ENCODE data around the gene MDK. TPM values are rescaled to one million over a fixed set of nuclear protein-coding genes. Genes with fewer than 3 reads are reported as not detected.

The MDK gene
- total and polyA plus RNA-seq, 2 of the 4 experiments (the other 2 are of a cell fraction) = 25.8 to 377 TPM

DNA sequence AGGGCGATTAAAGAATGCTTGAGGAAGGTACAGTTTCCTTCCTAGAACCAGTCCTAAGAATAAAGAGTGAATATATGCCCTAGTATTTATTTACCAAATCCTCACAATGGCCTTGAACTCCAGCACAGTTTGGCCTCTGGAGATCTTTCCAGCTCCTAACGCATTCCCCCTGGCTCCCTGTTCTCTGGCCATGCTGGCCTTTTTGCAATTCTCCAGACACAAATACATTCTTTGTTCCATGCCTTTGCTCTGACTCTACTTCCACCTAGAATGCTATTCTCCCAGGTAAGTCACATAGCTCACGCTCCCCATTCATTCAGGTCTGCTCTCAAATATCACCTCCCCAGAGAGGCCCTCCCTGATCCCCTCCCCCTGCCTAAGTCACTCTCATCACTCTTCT, 37.9 kb upstream of the MDK start:
- no peak overlapping the region for H4K8ac ChIP-seq (ENCODE audit: low read depth in 2 of 2, low read length in 2 of 2)
- H2BK20ac ChIP-seq (ENCODE audit: low read depth, low read length) = no peak overlapping the region
- ATAC-seq (ENCODE audit: low read depth) (no peak), DNase-seq (no peak)
- POLR2A ChIA-PET (ENCODE audit: unreplicated experiment) = no interaction called here
- H3K4me2 ChIP-seq (ENCODE audit: low read depth, low read length) = no peak overlapping the region
- H3K27me3 ChIP-seq (ENCODE audit: control insufficient read depth, insufficient read depth, low read length) = peaks cover 11% of the 10 kb centered on the region; the same call in 1 of the 2 replicates
- dilution Hi-C loops (cut with HindIII; ENCODE audit: low sequenced_read_pairs, unreplicated experiment) = no loop called here
- no peak overlapping the region for H2AK5ac ChIP-seq (ENCODE audit: low read depth, low read length)
- H4K5ac ChIP-seq (ENCODE audit: low read depth, low read length) = no peak overlapping the region
- TF ChIP-seq NFE2L2 (IDR thresholded peaks at IDR 0.05; ENCODE audit: low read depth, low read length) = no peak
- TF ChIP-seq RFX5 (IDR thresholded peaks at IDR 0.05; ENCODE audit: low read depth, low read length) = no peak
- no peak for TF ChIP-seq SMC3 (IDR thresholded peaks at IDR 0.05; ENCODE audit: low read depth, low read length)
- TF ChIP-seq MAZ (IDR thresholded peaks at IDR 0.05; ENCODE audit: borderline replicate concordance, low read depth, low read length) = no peak
- TF ChIP-seq, protein P1, sequence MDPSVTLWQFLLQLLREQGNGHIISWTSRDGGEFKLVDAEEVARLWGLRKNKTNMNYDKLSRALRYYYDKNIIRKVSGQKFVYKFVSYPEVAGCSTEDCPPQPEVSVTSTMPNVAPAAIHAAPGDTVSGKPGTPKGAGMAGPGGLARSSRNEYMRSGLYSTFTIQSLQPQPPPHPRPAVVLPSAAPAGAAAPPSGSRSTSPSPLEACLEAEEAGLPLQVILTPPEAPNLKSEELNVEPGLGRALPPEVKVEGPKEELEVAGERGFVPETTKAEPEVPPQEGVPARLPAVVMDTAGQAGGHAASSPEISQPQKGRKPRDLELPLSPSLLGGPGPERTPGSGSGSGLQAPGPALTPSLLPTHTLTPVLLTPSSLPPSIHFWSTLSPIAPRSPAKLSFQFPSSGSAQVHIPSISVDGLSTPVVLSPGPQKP (IDR thresholded peaks at IDR 0.05; ENCODE audit: borderline replicate concordance, low read depth, low read length) = no peak
- TF ChIP-seq CHD1 (IDR thresholded peaks at IDR 0.05; ENCODE audit: low read depth, low read length) = no peak
- no peak for TF ChIP-seq CEBPB (IDR thresholded peaks at IDR 0.05; ENCODE audit: low read depth, low read length)
- TF ChIP-seq MXI1 (IDR thresholded peaks at IDR 0.05; ENCODE audit: borderline replicate concordance, low read depth, low read length) = no peak
- no peak for TF ChIP-seq BHLHE40 (IDR thresholded peaks at IDR 0.05; ENCODE audit: low read depth, low read length)
- H2AK9ac ChIP-seq (replicated peaks; ENCODE audit: low read depth, low read length, poor library complexity) = no peak overlapping the region
- no peak overlapping the region for H3K14ac ChIP-seq (replicated peaks; ENCODE audit: low read depth, low read length)
- peaks cover 8% of the 10 kb centered on the region for H4K20me1 ChIP-seq (ENCODE audit: insufficient read depth, low read length)
- no peak overlapping the region for H4K91ac ChIP-seq (ENCODE audit: insufficient read depth, low read depth, low read length)
- WGBS, 2 experiments (ENCODE audit: extremely low coverage in 2 of 2, insufficient read length in 1 of 2) = 90% methylated on average over 2 of the region's 3 CpGs; no CpG with 5 or more reads in 1 of the 2 experiments
- H3K23ac ChIP-seq (ENCODE audit: low read depth, low read length) = no peak overlapping the region
- no peak overlapping the region for H2AFZ ChIP-seq (replicated peaks; ENCODE audit: low read length, poor library complexity)
- H2BK15ac ChIP-seq (ENCODE audit: low read depth, low read length) = no peak overlapping the region
- H2BK5ac ChIP-seq (ENCODE audit: low read depth, low read length, poor library complexity, severe bottlenecking) = no peak overlapping the region
- CTCF ChIA-PET = interaction anchor here (0.6 to 1.6 kb wide), 2 partner anchors 9 to 114 kb away, joined by 3 to 4 read pairs; no protein-coding TSS in a partner anchor
- BruUV-seq (replicated peaks) = no TSS peak
- H3K36me3 ChIP-seq (ENCODE audit: control insufficient read depth, insufficient read depth, low read length) = no peaks in the 10 kb centered on the region
- peaks cover 9% of the 10 kb centered on the region for H3K9me1 ChIP-seq (ENCODE audit: insufficient read depth, low read length)
- intact Hi-C loops (cut with micrococcal nuclease) = no loop called here
- no peak overlapping the region for H3K27ac ChIP-seq (ENCODE audit: insufficient read depth, low read length)
- peaks cover 9 to 14% of the 10 kb centered on the region in 2 experiments for H3K79me1 ChIP-seq (ENCODE audit: low read depth in 1 of 2, low read length in 2 of 2)
- in situ Hi-C loops (cut with MboI; ENCODE audit: low sequenced_read_pairs) = no loop called here
- no peak overlapping the region for H3K9ac ChIP-seq (ENCODE audit: low read depth, low read length)
- H3K4ac ChIP-seq (ENCODE audit: low read depth, low read length) = no peak overlapping the region
- no peak overlapping the region for H3K4me3 ChIP-seq (ENCODE audit: insufficient read depth, low read depth, low read length)
- no peak overlapping the region for H3K18ac ChIP-seq (ENCODE audit: low read depth, low read length)
- H3K9me3 ChIP-seq (ENCODE audit: control insufficient read depth, insufficient read depth, low read length) = no peaks in the 10 kb centered on the region
- H2BK120ac ChIP-seq (ENCODE audit: low read depth, low read length) = no peak overlapping the region
- no peak overlapping the region for H3K56ac ChIP-seq (ENCODE audit: extremely low read depth, insufficient read depth, low read length)
- H3K4me1 ChIP-seq (ENCODE audit: control insufficient read depth, insufficient read depth, low read length) = peaks cover 16% of the 10 kb centered on the region

All from IMR-90 (cell line).